Measurements from ENCODE around the gene MS4A10.

DNA sequence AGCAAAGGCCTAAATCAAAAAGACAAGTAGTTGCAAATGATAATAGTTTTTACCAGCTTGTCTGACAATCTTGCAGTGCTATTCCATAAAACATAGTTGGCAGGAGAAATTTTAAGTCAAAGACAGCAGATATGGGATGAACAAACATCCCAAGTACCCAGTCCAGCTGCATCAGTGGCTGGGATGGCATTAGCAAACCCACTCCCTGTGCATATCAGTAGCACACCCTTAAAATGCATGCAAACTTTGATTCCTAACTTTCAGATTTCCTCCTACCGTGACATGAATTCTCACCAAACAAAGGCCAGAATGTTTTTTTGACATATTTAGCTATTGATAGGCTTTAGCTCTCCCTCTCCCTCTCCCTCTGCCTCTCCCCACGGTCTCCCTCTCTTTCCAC lies 29.0 kb downstream of the MS4A10 start:
- TF ChIP-seq, protein P1, sequence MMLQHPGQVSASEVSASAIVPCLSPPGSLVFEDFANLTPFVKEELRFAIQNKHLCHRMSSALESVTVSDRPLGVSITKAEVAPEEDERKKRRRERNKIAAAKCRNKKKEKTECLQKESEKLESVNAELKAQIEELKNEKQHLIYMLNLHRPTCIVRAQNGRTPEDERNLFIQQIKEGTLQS (IDR thresholded peaks at IDR 0.05; ENCODE audit: insufficient read depth, low read depth, low read length): no peak
- TF ChIP-seq TAF1 (IDR thresholded peaks at IDR 0.05; ENCODE audit: low read depth, low read length): no peak
- no peak for TF ChIP-seq SP1 (IDR thresholded peaks at IDR 0.05; ENCODE audit: low read depth, low read length)
- no peak for TF ChIP-seq POLR2AphosphoS5 (IDR thresholded peaks at IDR 0.05; ENCODE audit: low read depth, low read length)
- no peak for TF ChIP-seq POLR2A (IDR thresholded peaks at IDR 0.05; ENCODE audit: control extremely low read depth in 1 of 2, low read depth in 2 of 2, low read length in 2 of 2)
- TF ChIP-seq RBBP5 (IDR thresholded peaks at IDR 0.05; ENCODE audit: borderline replicate concordance, low read depth, low read length): no peak
- TF ChIP-seq SIX5 (IDR thresholded peaks at IDR 0.05; ENCODE audit: low read depth, low read length): no peak
- TF ChIP-seq, protein P2, sequence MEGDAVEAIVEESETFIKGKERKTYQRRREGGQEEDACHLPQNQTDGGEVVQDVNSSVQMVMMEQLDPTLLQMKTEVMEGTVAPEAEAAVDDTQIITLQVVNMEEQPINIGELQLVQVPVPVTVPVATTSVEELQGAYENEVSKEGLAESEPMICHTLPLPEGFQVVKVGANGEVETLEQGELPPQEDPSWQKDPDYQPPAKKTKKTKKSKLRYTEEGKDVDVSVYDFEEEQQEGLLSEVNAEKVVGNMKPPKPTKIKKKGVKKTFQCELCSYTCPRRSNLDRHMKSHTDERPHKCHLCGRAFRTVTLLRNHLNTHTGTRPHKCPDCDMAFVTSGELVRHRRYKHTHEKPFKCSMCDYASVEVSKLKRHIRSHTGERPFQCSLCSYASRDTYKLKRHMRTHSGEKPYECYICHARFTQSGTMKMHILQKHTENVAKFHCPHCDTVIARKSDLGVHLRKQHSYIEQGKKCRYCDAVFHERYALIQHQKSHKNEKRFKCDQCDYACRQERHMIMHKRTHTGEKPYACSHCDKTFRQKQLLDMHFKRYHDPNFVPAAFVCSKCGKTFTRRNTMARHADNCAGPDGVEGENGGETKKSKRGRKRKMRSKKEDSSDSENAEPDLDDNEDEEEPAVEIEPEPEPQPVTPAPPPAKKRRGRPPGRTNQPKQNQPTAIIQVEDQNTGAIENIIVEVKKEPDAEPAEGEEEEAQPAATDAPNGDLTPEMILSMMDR (IDR thresholded peaks at IDR 0.05; ENCODE audit: control extremely low read depth in 1 of 3, insufficient read depth in 1 of 3, low read depth in 1 of 3, low read length in 3 of 3): no peak
- TF ChIP-seq YY1 (IDR thresholded peaks at IDR 0.05; ENCODE audit: low read depth, low read length): no peak
- TF ChIP-seq CBX8 (IDR thresholded peaks at IDR 0.05; ENCODE audit: borderline replicate concordance, low read depth, low read length): no peak

Measured in H1 (cell line).